NT2/D1 (cell line): ENCODE data around the gene B3GALT6.
A peak's percentile ranks its signal among the peaks of the same experiment; 100 is the strongest.

Experiments
- SUZ12 ChIP-seq: IDR thresholded peaks from 2 replicates; pipeline ENCODE4 v1.6.1; 2011; ENCODE audit not compliant: insufficient read length, insufficient read depth; ENCODE audit errors: extremely low read depth
- YY1 ChIP-seq: IDR thresholded peaks from 2 replicates; pipeline ENCODE4 v1.6.1; 2011; ENCODE audit not compliant: insufficient read length, insufficient read depth
- ZNF274 ChIP-seq: IDR thresholded peaks from 2 replicates; pipeline ENCODE4 v1.6.1; 2011; ENCODE audit warnings: mild to moderate bottlenecking, low read depth, low read length

- no peak for TF ChIP-seq SUZ12
- TF ChIP-seq ZNF274: no peak
- TF ChIP-seq YY1: peak; percentile 78
Measured at GRCh38 chr1:1273512-1274298, 41.7 kb downstream of the B3GALT6 start, which contains the start of gene UBE2J2.
